Stomach (tissue), 19 donors: ENCODE results near the gene OR10V1. TPM values are rescaled to one million over a fixed set of nuclear protein-coding genes. Genes with fewer than 3 reads are reported as not detected.

Experiments used
- DNase-seq, 2 donors: peaks; one replicate each; pipeline versions ENCODE4 v3.0.0 to v3.0.0-alpha.2; 2013 to 2019
- H3K27ac ChIP-seq, 5 donors: fragments of 200-600 bp in 4 of 5; sonication (generic) in 4 of 5; one replicate each; pipeline ENCODE4 v1.5.1; 2013 to 2019; ENCODE audit warnings: mild to moderate bottlenecking in 1 of 5, moderate library complexity in 1 of 5
- H3K27me3 ChIP-seq, 3 donors: fragments of 200-600 bp; sonication (generic); one replicate each; pipeline ENCODE4 v1.5.1; 2017 to 2019; ENCODE audit warnings: mixed run types in 1 of 3
- H3K36me3 ChIP-seq, 4 donors: fragments of 200-600 bp; sonication (generic); 1 replicate in 3 of 4; 2 replicates in 1 of 4; pipeline ENCODE4 v1.5.1; 2016 to 2019
- H3K4me1 ChIP-seq, 4 donors: fragments of 200-600 bp; sonication (generic); one replicate each; pipeline ENCODE4 v1.5.1; 2016 to 2019
- H3K4me3 ChIP-seq, 4 donors: fragments of 200-600 bp; sonication (generic) in 3 of 4; one replicate each; pipeline ENCODE4 v1.5.1; 2016 to 2019; ENCODE audit warnings: mild to moderate bottlenecking in 1 of 4
- H3K9me3 ChIP-seq, 4 donors: fragments of 200-600 bp; sonication (generic); one replicate each; pipeline ENCODE4 v1.5.1; 2016 to 2019
- CTCF ChIP-seq, 7 experiments: fragments of 450-650 bp in 4 of 7; fragments of 200-600 bp in 3 of 7; sonication (generic) in 3 of 7; IDR thresholded peaks; one replicate each; pipeline ENCODE4 v1.5.1; 2016 to 2019; ENCODE audit warnings: antibody characterized with exemption in 7 of 7, control low read depth in 2 of 7, mild to moderate bottlenecking in 1 of 7
- EP300 ChIP-seq: sonication (generic); formaldehyde crosslinking; IDR thresholded peaks from one replicate; pipeline ENCODE4 v1.6.1; 2017; ENCODE audit warnings: antibody characterized with exemption
- POLR2A ChIP-seq, 4 donors: fragments of 450-650 bp; IDR thresholded peaks; one replicate each; pipeline ENCODE4 v1.6.1; 2016; ENCODE audit warnings: antibody characterized with exemption in 4 of 4, control low read depth in 2 of 4, mild to moderate bottlenecking in 1 of 4, moderate library complexity in 1 of 4
- POLR2AphosphoS5 ChIP-seq, 3 donors: sonication (generic); formaldehyde crosslinking; IDR thresholded peaks; one replicate each; pipeline ENCODE4 v1.6.1; 2016; ENCODE audit warnings: antibody characterized with exemption in 3 of 3
- WGBS, 5 donors: extraction: QIAGEN DNeasy Blood & Tissue Kit in 3 of 5; methylation state at CpG; one replicate each; pipeline versions ENCODE4 v1.1.5 to v1.1.7; 2013 to 2018; 5-methylcytosine and 5-hydroxymethylcytosine counted together
- intact Hi-C: fragments of 100-400 bp; cut with DNase I; formaldehyde crosslinking; loops from one replicate; pipeline ENCODE4 v1.15.1; 2023; ENCODE audit warnings: low total_unique reads
- long read RNA-seq, 10 donors: transcript quantifications; one replicate each; lab custom pipeline, GENCODE V29; 2026
- polyA plus RNA-seq, 3 donors: library from polyadenylated mRNA; stranded (reverse); fragments of 200-250 nt; gene quantifications; one replicate each; pipeline ENCODE4 v1.2.3, GENCODE V29; 2013
- total RNA-seq, 5 donors: library from RNA; depleted of rRNA; stranded (reverse); fragments of >200 nt; gene quantifications; one replicate each; pipeline versions ENCODE4 v1.1.0 to v1.2.3, GENCODE V29; 2014 to 2016
- donor health status: healthy with polysubstance abuse.
- donor health status: Bipolar disorder and iron deficiency.
- donor health status: healthy.

Gene OR10V1
- total RNA-seq (not detected), polyA plus RNA-seq (not detected)
- long read RNA-seq, donor 1: 0 reads
- long read RNA-seq, donor 2: 0 reads
- long read RNA-seq, donor 3: 0 reads
- long read RNA-seq, donor 4: 0 reads
- long read RNA-seq, donor 5: 0 reads
- long read RNA-seq, donor 6: 0 reads
- long read RNA-seq, donor 7: 0 reads
- long read RNA-seq, donor 8: 0 reads
- long read RNA-seq, donor 9: 0 reads
- long read RNA-seq, donor 10: 0 reads

- TF ChIP-seq EP300: no peak
- no peak for TF ChIP-seq CTCF (IDR thresholded peaks at IDR 0.05)
- TF ChIP-seq POLR2AphosphoS5 (IDR thresholded peaks at IDR 0.05): no peak
- no peak for TF ChIP-seq POLR2A (IDR thresholded peaks at IDR 0.05)
- no peak for DNase-seq
- peaks cover 0 to 9% (median 4%) of the 10 kb centered on the region in 4 donors for H3K4me1 ChIP-seq
- no peak within 1 kb of the TSS for H3K27ac ChIP-seq
- H3K27me3 ChIP-seq: no peaks in the 10 kb centered on the region
- no peak within 1 kb of the TSS for H3K4me3 ChIP-seq
- WGBS, 5 donors: 82 to 94% (median 90%) methylated on average over 2 of the region's 2 CpGs
- intact Hi-C loops: no loop called here
- no peaks in the 10 kb centered on the region for H3K36me3 ChIP-seq
- no peaks in the 10 kb centered on the region for H3K9me3 ChIP-seq
These were observed at the start of gene OR10V1 for GRCh38 chr11:59713745-59714144. OR10V1 (minus strand) TSS chr11:59713845; CDS start chr11:59713845, 0 bp downstream.

GRCh38 chr11:59761993-59762392, 48.3 kb upstream of the OR10V1 start:
- Histone ChIP-seq H3K27me3 (no peaks in the 10 kb centered on the region), H3K36me3 (peaks cover 0 to 14% (median 9%) of the 10 kb centered on the region in 4 donors), H3K9me3 (no peaks in the 10 kb centered on the region), H3K4me1 (peaks cover 28 to 81% (median 50%) of the 10 kb centered on the region in 4 donors), H3K27ac (no peak overlapping the region), H3K4me3 (no peak overlapping the region)
- no peak for TF ChIP-seq CTCF (IDR thresholded peaks at IDR 0.05)
- TF ChIP-seq EP300: no peak
- no peak for TF ChIP-seq POLR2A (IDR thresholded peaks at IDR 0.05)
- 69 to 89% (median 80%) methylated on average over 6 of the region's 6 CpGs for WGBS, 5 donors
- intact Hi-C loops: no loop called here
- DNase-seq: no peak

- Histone ChIP-seq H3K27ac (no peak overlapping the region), H3K4me3 (no peak overlapping the region), H3K9me3 (no peaks in the 10 kb centered on the region), H3K36me3 (peaks cover 0 to 14% (median 9%) of the 10 kb centered on the region in 4 donors), H3K27me3 (no peaks in the 10 kb centered on the region), H3K4me1 (peaks cover 29 to 81% (median 50%) of the 10 kb centered on the region in 4 donors)
- 81 to 90% (median 86%) methylated on average over 4 of the region's 4 CpGs for WGBS, 5 donors
- no peak for DNase-seq
- intact Hi-C loops: no loop called here
- TF ChIP-seq EP300 (no peak), CTCF (IDR thresholded peaks at IDR 0.05) (no peak), POLR2AphosphoS5 (IDR thresholded peaks at IDR 0.05) (no peak), POLR2A (IDR thresholded peaks at IDR 0.05) (no peak)
These were observed 47.1 kb upstream of the OR10V1 start for GRCh38 chr11:59760771-59761170.

GRCh38 chr11:59759900-59760299, 46.3 kb upstream of the OR10V1 start:
- H3K9me3 ChIP-seq: no peaks in the 10 kb centered on the region
- H3K27ac ChIP-seq: no peak overlapping the region
- intact Hi-C loops: loop anchor here (5.0 kb wide), 1 partner anchor 42 kb away; no protein-coding TSS in a partner anchor
- WGBS, 5 donors: 58 to 63% (median 60%) methylated on average over 4 of the region's 4 CpGs
- TF ChIP-seq CTCF (IDR thresholded peaks at IDR 0.05) (no peak), EP300 (no peak), POLR2A (IDR thresholded peaks at IDR 0.05) (no peak), POLR2AphosphoS5 (IDR thresholded peaks at IDR 0.05) (no peak)
- H3K4me3 ChIP-seq: no peak overlapping the region
- peaks cover 29 to 74% (median 46%) of the 10 kb centered on the region in 4 donors for H3K4me1 ChIP-seq
- no peaks in the 10 kb centered on the region for H3K27me3 ChIP-seq
- peaks cover 0 to 14% (median 9%) of the 10 kb centered on the region in 4 donors for H3K36me3 ChIP-seq
- no peak for DNase-seq
